Endothelial cell of umbilical vein (primary cell): Measurements from ENCODE around the gene DAD1. TPM values are rescaled to one million over a fixed set of nuclear protein-coding genes. Genes with fewer than 3 reads are reported as not detected.

ENCODE experiments used
- BruUV-seq: library from RNA; stranded (reverse); fragments of 400-500 nt; replicated peaks from 2 replicates; lab custom pipeline; 2021; lab: Mats Ljungman, UMichigan
- CTCF ChIA-PET: fragments of 300-600, 350-600 bp; sonication (Branson Sonifier 250); formaldehyde crosslinking; loops from one replicate; lab custom pipeline; 2021; ENCODE audit warnings: antibody characterized with exemption, inconsistent platforms; lab: Charles Lee
- POLR2A ChIA-PET: fragments of 300-600, 350-600 bp; sonication (Branson Sonifier 250); formaldehyde crosslinking; loops from one replicate; lab custom pipeline; 2021; ENCODE audit warnings: antibody characterized with exemption, inconsistent platforms; lab: Charles Lee
- DNase-seq: peaks from one replicate; pipeline ENCODE4 v3.0.0-alpha.2; 2011; ENCODE audit warnings: low read depth, low spot score
- FAIRE-seq: peaks from 2 replicates; lab custom pipeline; 2011; peaks lifted over from hg19 to GRCh38; lab: Jason Lieb, UNC
- H2AFZ ChIP-seq: 2 replicates; pipeline ENCODE4 v1.6.0; 2012; ENCODE audit warnings: low read depth, low read length, control low read depth, inconsistent platforms
- H3K27ac ChIP-seq: 2 replicates; pipeline ENCODE4 v1.5.1; 2011; ENCODE audit warnings: low read depth, mild to moderate bottlenecking, control low read depth, low read length, moderate library complexity; ENCODE audit not compliant: insufficient read depth
- H3K27me3 ChIP-seq, 2 experiments: 2 replicates each; pipeline versions ENCODE4 v1.6.0 to v1.6.1; 2011; ENCODE audit warnings: low read length in 2 of 2, mixed read lengths in 1 of 2; ENCODE audit not compliant: control insufficient read depth in 2 of 2, insufficient read depth in 2 of 2
- H3K36me3 ChIP-seq, 2 experiments: 2 replicates in 1 of 2; 3 replicates in 1 of 2; pipeline ENCODE4 v1.5.1; 2011; ENCODE audit warnings: low read length in 2 of 2, mild to moderate bottlenecking in 1 of 2, moderate library complexity in 1 of 2; ENCODE audit not compliant: control insufficient read depth in 2 of 2, insufficient read depth in 2 of 2; ENCODE audit errors: extremely low read depth in 1 of 2
- H3K4me1 ChIP-seq: 3 replicates; pipeline ENCODE4 v1.5.1; 2011; ENCODE audit warnings: mild to moderate bottlenecking, low read length; ENCODE audit not compliant: control insufficient read depth, insufficient read depth; ENCODE audit errors: extremely low read depth
- H3K4me2 ChIP-seq: 2 replicates; pipeline ENCODE4 v1.6.1; 2011; ENCODE audit warnings: low read length, control low read depth, mixed read lengths; ENCODE audit not compliant: insufficient read depth
- H3K4me3 ChIP-seq, 3 experiments: fragments of 200-600 bp in 1 of 3; sonication (generic), shearing (Covaris generic) in 1 of 3; replicated peaks in 1 of 3; 2 replicates each; pipeline ENCODE4 v1.5.1; 2011 to 2016; ENCODE audit warnings: control low read depth in 3 of 3, low read length in 3 of 3, mild to moderate bottlenecking in 2 of 3, inconsistent platforms in 1 of 3, low read depth in 1 of 3, moderate library complexity in 1 of 3; ENCODE audit not compliant: insufficient read depth in 1 of 3
- H3K79me2 ChIP-seq: 2 replicates; pipeline ENCODE4 v1.6.0; 2012; ENCODE audit warnings: low read length, inconsistent platforms; ENCODE audit not compliant: control insufficient read depth, insufficient read depth
- H3K9ac ChIP-seq: replicated peaks from 2 replicates; pipeline ENCODE3; 2011; ENCODE audit warnings: low read length, control low read depth; ENCODE audit not compliant: insufficient read depth; ENCODE audit errors: extremely low read depth
- H3K9me1 ChIP-seq: replicated peaks from 3 replicates; pipeline ENCODE4 v1.6.0; 2011; ENCODE audit warnings: mild to moderate bottlenecking, low read length; ENCODE audit not compliant: control insufficient read depth, insufficient read depth; ENCODE audit errors: extremely low read depth
- H3K9me3 ChIP-seq: replicated peaks from 2 replicates; pipeline ENCODE4 v1.5.1; 2012; ENCODE audit warnings: low read length, inconsistent platforms; ENCODE audit not compliant: control insufficient read depth, insufficient read depth
- H4K20me1 ChIP-seq: replicated peaks from 2 replicates; pipeline ENCODE3; 2011; ENCODE audit warnings: mild to moderate bottlenecking, low read length; ENCODE audit not compliant: control insufficient read depth, insufficient read depth; ENCODE audit errors: extremely low read depth
- CTCF ChIP-seq, 2 donors: IDR thresholded peaks; 1 replicate in 1 of 2; 2 replicates in 1 of 2; pipeline ENCODE4 v1.5.1; 2011; ENCODE audit warnings: low read length in 2 of 2, mild to moderate bottlenecking in 2 of 2, moderate library complexity in 2 of 2, control low read depth in 1 of 2, inconsistent platforms in 1 of 2, low read depth in 1 of 2; ENCODE audit not compliant: insufficient read depth in 1 of 2; ENCODE audit errors: extremely low read depth in 1 of 2
- EZH2 ChIP-seq: IDR thresholded peaks from 2 replicates; pipeline ENCODE4 v1.6.1; 2012; ENCODE audit warnings: borderline replicate concordance, low read depth, mild to moderate bottlenecking, moderate library complexity, low read length, inconsistent platforms; ENCODE audit not compliant: severe bottlenecking
- FOS ChIP-seq: IDR thresholded peaks from 2 replicates; pipeline ENCODE4 v1.6.1; 2011; ENCODE audit warnings: mild to moderate bottlenecking, low read length, moderate library complexity, borderline replicate concordance; ENCODE audit not compliant: insufficient read depth
- GATA2 ChIP-seq: IDR thresholded peaks from 2 replicates; pipeline ENCODE4 v1.7.0; 2011; ENCODE audit warnings: low read depth, mild to moderate bottlenecking, moderate library complexity, mixed read lengths, low read length; ENCODE audit not compliant: insufficient read length, insufficient read depth
- JUN ChIP-seq: IDR thresholded peaks from 2 replicates; pipeline ENCODE4 v1.6.1; 2011; ENCODE audit warnings: borderline replicate concordance, low read depth; ENCODE audit not compliant: insufficient read length, insufficient read depth
- MAX ChIP-seq: IDR thresholded peaks from 2 replicates; pipeline ENCODE4 v1.6.1; 2011; ENCODE audit not compliant: insufficient read depth, insufficient read length
- MYC ChIP-seq: IDR thresholded peaks from one replicate; pipeline ENCODE4 v1.6.1; 2011; ENCODE audit warnings: mild to moderate bottlenecking, low read depth, low read length
- POLR2A ChIP-seq: IDR thresholded peaks from 2 replicates; pipeline ENCODE4 v1.6.1; 2012; ENCODE audit warnings: low read depth, mild to moderate bottlenecking, control low read depth, low read length
- POLR2AphosphoS5 ChIP-seq: IDR thresholded peaks from 2 replicates; pipeline ENCODE4 v1.6.1; 2012; ENCODE audit warnings: low read depth, mild to moderate bottlenecking, control low read depth, low read length, moderate library complexity; ENCODE audit not compliant: insufficient read depth
- dilution Hi-C: fragments of 300-500 bp; cut with MboI; formaldehyde crosslinking; loops from one replicate; pipeline ENCODE4 v1.15.0; 2019; ENCODE audit warnings: low sequenced_read_pairs; ENCODE audit not compliant: extremely low pct_ligation_motif_present
- intact Hi-C: fragments of 100-400 bp; cut with micrococcal nuclease; formaldehyde crosslinking; loops from one replicate; pipeline ENCODE4 v1.10.0; 2022
- polyA plus RNA-seq, 4 experiments: library from polyadenylated mRNA; depleted of rRNA in 3 of 4; stranded (reverse) in 3 of 4; unstranded in 1 of 4; fragments of >200 nt; gene quantifications; 2 replicates each; pipeline versions ENCODE4 v1.2.1 to v1.2.3, GENCODE V29; 2011 to 2012; ENCODE audit warnings: missing spikeins in 1 of 4
- total RNA-seq: library from RNA; stranded (reverse); gene quantifications from 2 replicates; pipeline ENCODE4 v1.2.3, GENCODE V29; 2021

The DAD1 gene
- total and polyA plus RNA-seq, 2 donors (not counting 3 experiments of a cell fraction or from before 2014, with no cell fraction given), result 299 to 1,227 TPM

- POLR2A ChIA-PET, result no interaction called here
- Histone ChIP-seq H3K4me2 (no peak overlapping the region), H3K4me3 (no peak overlapping the region), H3K27ac (no peak overlapping the region), H3K4me1 (peaks cover 11% of the 10 kb centered on the region), H3K79me2 (peaks cover 1% of the 10 kb centered on the region), H3K9me1 (no peaks in the 10 kb centered on the region), H2AFZ (no peak overlapping the region), H3K36me3 (no peaks in the 10 kb centered on the region), H3K9me3 (no peaks in the 10 kb centered on the region), H3K27me3 (peaks cover 3 to 9% of the 10 kb centered on the region in 2 experiments), H4K20me1 (no peaks in the 10 kb centered on the region), H3K9ac (no peak overlapping the region)
- DNase-seq (no peak), FAIRE-seq (no peak)
- intact Hi-C loops, result no loop called here
- CTCF ChIA-PET, result interaction anchor here (0.7 to 4.2 kb wide), 4 partner anchors 8 to 57 kb away, joined by 4 to 42 read pairs (median 4); partner anchors contain the start of gene DAD1
- TF ChIP-seq JUN (no peak), GATA2 (no peak), FOS (no peak), MYC (no peak), CTCF (IDR thresholded peaks at IDR 0.05; ENCODE audit: extremely low read depth in 1 of 2, insufficient read depth in 1 of 2, low read depth in 1 of 2, low read length in 2 of 2) (no peak), MAX (no peak), POLR2AphosphoS5 (no peak), EZH2 (no peak), POLR2A (no peak)
- BruUV-seq, result no TSS peak
- dilution Hi-C loops, result no loop called here
Measured at GRCh38 chr14:22596354-22596879, 7.4 kb upstream of the DAD1 start.
